Right cardiac atrium (tissue), 5 donors: ENCODE data around the gene GSTP1. TPM values are rescaled to one million over a fixed set of nuclear protein-coding genes. Genes with fewer than 3 reads are reported as not detected.
"Not testable (repeated sequence)": the region's sequence is repeated elsewhere in the genome, so short reads cannot be mapped to it uniquely, and the experiment has no call there.

Source experiments
- ATAC-seq, 2 donors: fragments of 200-7000 bp; cut with Tn5 transposase; one replicate each; pipeline versions ENCODE4 v1.8.0 to v1.9.1; 2020; ENCODE audit warnings: moderate library complexity in 2 of 2, mild to moderate bottlenecking in 1 of 2
- DNase-seq, 3 donors: peaks; one replicate each; pipeline ENCODE4 v3.0.0-alpha.2; 2020
- H3K27ac ChIP-seq: one replicate; pipeline ENCODE4 v1.5.1; 2013; ENCODE audit warnings: mild to moderate bottlenecking, low read length, control low read depth, moderate library complexity
- H3K27me3 ChIP-seq: one replicate; pipeline ENCODE4 v1.6.1; 2013; ENCODE audit not compliant: control insufficient read depth, insufficient read depth
- H3K4me1 ChIP-seq: one replicate; pipeline ENCODE4 v1.6.1; 2013; ENCODE audit warnings: low read length; ENCODE audit not compliant: control insufficient read depth, insufficient read depth
- H3K4me3 ChIP-seq: one replicate; pipeline ENCODE4 v1.5.1; 2013; ENCODE audit warnings: low read length, control low read depth
- H3K9me3 ChIP-seq: one replicate; pipeline ENCODE4 v1.6.1; 2013; ENCODE audit warnings: low read length; ENCODE audit not compliant: control insufficient read depth
- WGBS: extraction: QIAGEN DNeasy Blood & Tissue Kit; methylation state at CpG from one replicate; pipeline ENCODE4 v1.1.7; 2013; 5-methylcytosine and 5-hydroxymethylcytosine counted together
- intact Hi-C, 4 donors: fragments of 100-400 bp; cut with DNase I; formaldehyde crosslinking; loops; one replicate each; pipeline versions ENCODE4 v1.11.0 to v1.14.0; 2022 to 2023
- polyA plus RNA-seq: library from polyadenylated mRNA; stranded (reverse); fragments of 200-250 nt; gene quantifications from one replicate; pipeline ENCODE4 v1.2.3, GENCODE V29; 2013
- total RNA-seq, 4 donors: library from RNA; stranded (reverse); fragmentation: NEBNext Ultra II Directional; extraction: Animal tissue kit (Norgen Biotek cat#: 25700); gene quantifications; one replicate each; pipeline ENCODE4 v1.2.1, GENCODE V29; 2021
- donor health status: healthy with polysubstance abuse.
- donor health status: DM: no; HTN: yes; CAD: no.
- donor health status: DM: no; HTN: no; CAD: no.
- donor health status: DM: no; HTN: yes; CAD: no; lungs with severe emphysema.
- donor health status: DM: yes; HTN: yes; CAD: no.

Gene GSTP1
- total and polyA plus RNA-seq, 5 donors: 323 to 501 (median 391) TPM

GRCh38 chr11:67584881-67585873, 1.6 kb downstream of the GSTP1 start:
- no peak overlapping the region for H3K4me3 ChIP-seq
- H3K27me3 ChIP-seq: no peaks in the 10 kb centered on the region
- 88% methylated on average over 21 of the region's 21 CpGs for WGBS
- no peak for ATAC-seq
- H3K9me3 ChIP-seq: no peaks in the 10 kb centered on the region
- DNase-seq: peak in 2 of 3 donors; percentile 61 to 62
- intact Hi-C loops: no loop called here
- peak overlapping the region; percentile 96 for H3K27ac ChIP-seq
- H3K4me1 ChIP-seq: no peaks in the 10 kb centered on the region

- intact Hi-C loops: no loop called here
- H3K4me3 ChIP-seq: no peak overlapping the region
- H3K27me3 ChIP-seq: no peaks in the 10 kb centered on the region
- WGBS: 89% methylated on average over 4 of the region's 4 CpGs
- DNase-seq: no peak
- no peak overlapping the region for H3K27ac ChIP-seq
- no peaks in the 10 kb centered on the region for H3K4me1 ChIP-seq
- no peak for ATAC-seq
- H3K9me3 ChIP-seq: no peaks in the 10 kb centered on the region
Measured at GRCh38 chr11:67585911-67586310, 2.3 kb downstream of the GSTP1 start.

DNA sequence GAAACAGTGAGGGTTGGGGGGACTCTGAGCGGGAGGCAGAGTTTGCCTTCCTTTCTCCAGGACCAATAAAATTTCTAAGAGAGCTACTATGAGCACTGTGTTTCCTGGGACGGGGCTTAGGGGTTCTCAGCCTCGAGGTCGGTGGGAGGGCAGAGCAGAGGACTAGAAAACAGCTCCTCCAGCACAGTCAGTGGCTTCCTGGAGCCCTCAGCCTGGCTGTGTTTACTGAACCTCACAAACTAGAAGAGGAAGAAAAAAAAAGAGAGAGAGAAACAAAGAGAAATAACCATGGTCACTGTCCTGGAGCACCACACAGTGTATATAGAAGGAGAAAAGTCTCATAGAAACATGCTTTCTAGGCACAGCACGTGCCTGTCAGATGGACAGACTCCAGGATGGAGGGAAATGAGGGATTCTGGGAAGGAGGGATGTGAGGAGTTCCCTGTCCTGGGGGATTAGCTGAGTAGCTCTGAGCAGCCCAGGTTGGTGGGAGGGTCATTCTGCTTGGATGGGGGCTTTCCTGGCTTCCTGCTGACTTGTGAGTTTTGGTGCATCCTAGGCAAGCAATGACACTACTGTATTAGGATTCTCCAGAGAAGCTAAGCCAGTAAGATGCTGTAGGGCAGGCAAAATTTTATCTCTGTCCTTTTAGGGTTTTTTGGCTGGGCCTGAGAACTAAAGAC, 3.1 kb downstream of the GSTP1 start:
- no peaks in the 10 kb centered on the region for H3K4me1 ChIP-seq
- 79% methylated on average over 5 of the region's 5 CpGs for WGBS
- no peak overlapping the region for H3K27ac ChIP-seq
- no peak overlapping the region for H3K4me3 ChIP-seq
- intact Hi-C loops: no loop called here
- no peaks in the 10 kb centered on the region for H3K27me3 ChIP-seq
- no peaks in the 10 kb centered on the region for H3K9me3 ChIP-seq
- DNase-seq (no peak), ATAC-seq (no peak)

DNA sequence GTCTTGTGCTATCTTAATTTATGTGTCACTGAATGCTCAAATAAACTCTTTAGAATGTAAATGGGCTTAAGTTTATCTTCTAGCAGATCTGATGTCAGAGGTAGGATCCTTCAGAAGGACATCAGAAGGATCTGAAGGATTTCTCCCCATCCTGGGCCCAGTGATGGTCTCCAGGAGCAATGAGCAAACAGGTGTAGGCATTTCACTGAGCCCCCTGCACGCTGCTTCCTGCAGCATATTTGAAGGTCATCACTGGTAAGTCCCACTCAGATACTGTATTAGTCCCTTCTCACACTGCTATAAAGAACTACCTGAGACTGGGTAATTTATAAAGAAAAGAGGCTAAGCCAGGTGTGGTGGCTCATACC, 4.5 kb downstream of the GSTP1 start:
- Histone ChIP-seq H3K9me3 (no peaks in the 10 kb centered on the region), H3K27me3 (no peaks in the 10 kb centered on the region), H3K4me1 (no peaks in the 10 kb centered on the region), H3K4me3 (no peak overlapping the region), H3K27ac (no peak overlapping the region)
- intact Hi-C loops: no loop called here
- no peak for DNase-seq
- ATAC-seq: no peak
- 92% methylated on average over 1 of the region's 1 CpG for WGBS

DNA sequence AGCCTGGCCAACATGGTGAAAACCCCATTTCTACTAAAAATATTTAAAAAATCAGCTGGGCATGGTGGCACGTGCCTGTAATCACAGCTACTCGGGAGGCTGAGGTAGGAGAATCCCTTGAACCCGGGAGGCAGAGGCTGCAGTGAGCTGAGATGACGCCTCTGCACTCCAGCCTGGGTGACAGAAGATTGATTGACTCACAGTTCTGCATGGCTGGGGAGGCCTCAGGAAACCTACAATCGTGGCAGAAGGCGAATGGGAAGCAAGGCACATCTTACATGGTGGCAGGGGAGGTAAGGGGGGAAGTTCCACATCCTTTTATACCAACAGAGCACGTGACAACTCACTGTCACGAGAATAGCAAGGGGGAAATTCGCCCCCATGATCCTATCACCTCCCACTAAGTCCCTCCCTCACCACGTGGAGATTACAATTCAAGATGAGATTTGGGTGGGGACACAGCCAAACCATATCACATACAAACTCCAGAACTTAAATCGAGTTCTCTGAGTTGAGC, 5.3 kb downstream of the GSTP1 start:
- H3K27ac ChIP-seq, ATAC-seq, DNase-seq, H3K4me3 ChIP-seq, H3K27me3 ChIP-seq, H3K9me3 ChIP-seq, intact Hi-C loops, H3K4me1 ChIP-seq: not testable (repeated sequence)
- 76% methylated on average over 11 of the region's 11 CpGs for WGBS

DNA sequence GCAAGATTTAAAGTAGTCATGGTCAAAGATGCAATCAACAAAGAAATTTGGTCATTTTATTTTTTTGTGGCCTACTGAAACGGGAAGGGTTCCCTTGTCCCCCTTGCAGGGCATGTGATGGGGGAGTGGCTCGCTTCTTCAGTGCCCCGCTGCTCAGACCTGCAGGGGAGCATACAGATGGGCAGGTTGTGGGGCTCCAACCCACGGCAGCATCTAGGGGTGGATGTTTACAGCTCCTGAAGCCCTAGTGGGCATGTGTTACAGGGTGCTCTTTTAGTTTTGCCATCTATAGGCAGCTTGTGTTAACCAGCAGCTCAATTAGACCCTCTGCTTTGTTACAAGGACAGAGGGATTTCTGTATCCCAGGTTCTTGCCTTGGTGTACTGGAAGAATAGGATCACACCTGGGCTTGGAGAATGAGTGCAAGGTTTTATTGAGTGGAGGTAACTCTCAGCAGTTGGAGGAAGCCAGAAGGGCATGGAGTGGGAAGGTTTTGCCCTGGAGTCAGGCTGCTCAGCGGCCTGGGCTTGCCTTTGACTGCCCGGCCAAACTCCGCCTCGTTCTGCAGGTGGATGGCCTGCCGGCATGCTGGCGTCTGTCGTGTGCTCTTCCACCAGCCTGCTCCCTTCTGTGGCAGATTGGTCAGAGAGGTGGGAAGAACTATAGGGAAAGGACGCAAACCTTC, 9.4 kb downstream of the GSTP1 start:
- Histone ChIP-seq H3K4me1 (no peaks in the 10 kb centered on the region), H3K27ac (no peak overlapping the region), H3K4me3 (no peak overlapping the region), H3K27me3 (no peaks in the 10 kb centered on the region), H3K9me3 (no peaks in the 10 kb centered on the region)
- intact Hi-C loops: no loop called here
- WGBS: 69% methylated on average over 12 of the region's 12 CpGs
- no peak for ATAC-seq
- DNase-seq: no peak

- 71% methylated on average over 3 of the region's 3 CpGs for WGBS
- no peak overlapping the region for H3K4me3 ChIP-seq
- no peaks in the 10 kb centered on the region for H3K9me3 ChIP-seq
- no peak for ATAC-seq
- H3K27ac ChIP-seq: no peak overlapping the region
- H3K4me1 ChIP-seq: no peaks in the 10 kb centered on the region
- no peak for DNase-seq
- intact Hi-C loops: no loop called here
- no peaks in the 10 kb centered on the region for H3K27me3 ChIP-seq
Measured at GRCh38 chr11:67593565-67593905, 9.9 kb downstream of the GSTP1 start.

DNA sequence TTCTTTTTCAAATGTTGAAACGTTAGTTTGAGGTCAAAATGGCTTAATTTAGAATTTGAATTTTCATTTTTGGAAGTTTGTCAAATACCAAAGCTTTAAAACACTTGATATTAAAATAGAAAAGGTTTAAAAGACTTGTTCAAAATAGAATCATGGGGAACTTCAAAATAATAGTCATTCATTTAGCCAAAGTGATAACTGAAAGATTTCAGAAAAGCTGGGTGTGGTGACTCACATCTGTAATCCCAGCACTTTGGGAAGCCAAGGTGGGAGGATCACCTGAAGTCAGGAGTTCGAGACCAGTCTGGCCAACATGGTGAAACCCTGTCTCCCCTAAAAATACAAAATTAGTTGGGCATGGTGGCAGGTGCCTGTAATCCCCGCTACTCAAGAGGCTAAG, 10.9 kb downstream of the GSTP1 start:
- DNase-seq: no peak
- no peak for ATAC-seq
- Histone ChIP-seq H3K27ac (no peak overlapping the region), H3K4me1 (no peaks in the 10 kb centered on the region), H3K4me3 (no peak overlapping the region), H3K9me3 (no peaks in the 10 kb centered on the region), H3K27me3 (no peaks in the 10 kb centered on the region)
- intact Hi-C loops: no loop called here
- WGBS: 64% methylated on average over 3 of the region's 3 CpGs

DNA sequence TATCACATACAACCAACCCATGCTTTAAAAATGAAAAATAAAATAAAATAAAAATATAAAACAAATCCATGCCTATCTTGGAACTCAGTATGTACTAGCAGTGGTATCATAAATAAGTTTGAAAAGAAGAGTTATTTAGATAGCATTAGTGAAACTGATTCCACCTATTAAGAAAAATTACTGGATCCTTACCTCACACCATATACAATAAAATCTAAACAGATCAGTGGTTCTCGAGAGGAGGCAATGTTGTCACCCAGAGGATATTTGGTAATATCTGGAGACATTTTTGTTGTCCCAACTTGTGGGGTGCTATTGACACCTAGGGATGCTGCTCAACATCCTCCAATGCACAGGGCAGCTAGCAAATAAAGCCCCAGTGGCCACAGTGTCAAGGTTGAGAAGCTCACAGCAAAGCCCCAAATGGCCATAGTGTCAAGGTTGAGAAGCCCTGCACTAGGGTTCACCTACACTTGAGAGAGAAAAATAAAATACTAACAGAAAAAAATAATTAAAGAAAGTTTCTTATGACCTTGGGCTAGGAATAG, 13.2 kb downstream of the GSTP1 start:
- intact Hi-C loops: no loop called here

DNA sequence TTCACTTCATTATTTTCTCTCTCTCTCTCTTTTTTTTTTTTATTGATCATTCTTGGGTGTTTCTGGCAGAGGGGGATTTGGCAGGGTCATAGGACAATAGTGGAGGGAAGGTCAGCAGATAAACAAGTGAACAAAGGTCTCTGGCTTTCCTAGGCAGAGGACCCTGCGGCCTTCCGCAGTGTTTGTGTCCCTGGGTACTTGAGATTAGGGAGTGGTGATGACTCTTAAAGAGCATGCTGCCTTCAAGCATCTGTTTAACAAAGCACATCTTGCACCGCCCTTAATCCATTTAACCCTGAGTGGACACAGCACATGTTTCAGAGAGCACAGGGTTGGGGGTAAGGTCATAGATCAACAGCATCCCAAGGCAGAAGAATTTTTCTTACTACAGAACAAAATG, 13.8 kb downstream of the GSTP1 start:
- H3K4me3 ChIP-seq, H3K27ac ChIP-seq, H3K4me1 ChIP-seq, intact Hi-C loops, H3K27me3 ChIP-seq, ATAC-seq, DNase-seq, H3K9me3 ChIP-seq: not testable (repeated sequence)
- WGBS: no CpG with 5 or more reads among the region's 3 CpGs

More for the DNA sequence above, 13.2 kb downstream of the GSTP1 start:
- DNase-seq (no peak), ATAC-seq (no peak)
- Histone ChIP-seq H3K9me3 (no peaks in the 10 kb centered on the region), H3K27ac (no peak overlapping the region), H3K4me1 (no peaks in the 10 kb centered on the region), H3K27me3 (no peaks in the 10 kb centered on the region), H3K4me3 (no peak overlapping the region)
- WGBS: 84% methylated on average over 1 of the region's 1 CpG
